ENCODE measurements around the gene DNAJB13. TPM values are rescaled to one million over a fixed set of nuclear protein-coding genes. Genes with fewer than 3 reads are reported as not detected.

Gene DNAJB13
- total and polyA plus RNA-seq, 2 of the 13 experiments (the other 11 are each of a cell fraction or from before 2014, with no cell fraction given): 2.3 TPM; not detected in 1

DNA sequence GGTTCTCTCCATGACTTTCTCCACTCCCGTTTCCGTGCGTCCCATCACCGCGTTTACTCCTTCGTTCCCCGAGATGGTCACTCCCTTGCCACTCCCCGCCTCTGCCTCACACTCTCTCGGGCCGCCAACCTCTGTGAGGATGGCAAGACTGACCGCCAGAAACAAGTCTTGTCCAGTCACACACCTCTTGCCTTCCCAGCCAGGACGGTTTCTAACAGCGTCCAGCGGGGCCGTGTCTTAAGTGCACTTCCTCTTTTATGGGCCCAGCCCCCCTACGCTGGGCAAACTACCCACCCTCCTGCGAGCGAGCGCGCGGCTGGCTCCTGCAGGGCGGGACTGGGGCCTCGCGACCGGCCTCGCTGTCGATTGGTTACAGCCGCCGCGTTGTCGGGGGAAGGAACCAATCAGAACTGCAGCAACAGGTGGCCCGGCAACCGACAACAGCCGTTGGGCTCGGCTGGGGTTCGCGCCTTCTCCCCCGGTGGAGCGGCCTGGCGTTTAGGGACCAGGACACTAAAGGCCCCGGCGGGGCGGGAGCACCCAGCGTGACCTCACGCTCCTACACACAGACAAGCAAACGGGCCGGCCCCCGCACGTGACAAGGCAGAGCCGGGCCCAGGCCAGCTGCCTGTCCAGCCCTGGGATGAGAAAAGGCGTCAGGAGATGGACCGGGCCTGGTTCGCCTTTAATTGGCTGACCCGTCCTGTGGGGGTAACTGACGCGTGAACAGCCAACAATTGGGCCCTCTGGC lies 32.3 kb downstream of the DNAJB13 start (continued):
- no peak for TF ChIP-seq AKAP8 (CRISPR knock-in tag; IDR thresholded peaks at IDR 0.05)
- TF ChIP-seq, protein P1, sequence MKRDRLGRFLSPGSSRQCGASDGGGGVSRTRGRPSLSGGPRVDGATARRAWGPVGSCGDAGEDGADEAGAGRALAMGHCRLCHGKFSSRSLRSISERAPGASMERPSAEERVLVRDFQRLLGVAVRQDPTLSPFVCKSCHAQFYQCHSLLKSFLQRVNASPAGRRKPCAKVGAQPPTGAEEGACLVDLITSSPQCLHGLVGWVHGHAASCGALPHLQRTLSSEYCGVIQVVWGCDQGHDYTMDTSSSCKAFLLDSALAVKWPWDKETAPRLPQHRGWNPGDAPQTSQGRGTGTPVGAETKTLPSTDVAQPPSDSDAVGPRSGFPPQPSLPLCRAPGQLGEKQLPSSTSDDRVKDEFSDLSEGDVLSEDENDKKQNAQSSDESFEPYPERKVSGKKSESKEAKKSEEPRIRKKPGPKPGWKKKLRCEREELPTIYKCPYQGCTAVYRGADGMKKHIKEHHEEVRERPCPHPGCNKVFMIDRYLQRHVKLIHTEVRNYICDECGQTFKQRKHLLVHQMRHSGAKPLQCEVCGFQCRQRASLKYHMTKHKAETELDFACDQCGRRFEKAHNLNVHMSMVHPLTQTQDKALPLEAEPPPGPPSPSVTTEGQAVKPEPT (CRISPR knock-in tag; IDR thresholded peaks at IDR 0.05; ENCODE audit: low read depth): peak; percentile 92
- TF ChIP-seq ZNF572 (CRISPR knock-in tag; IDR thresholded peaks at IDR 0.05): no peak
- TF ChIP-seq, protein P2, sequence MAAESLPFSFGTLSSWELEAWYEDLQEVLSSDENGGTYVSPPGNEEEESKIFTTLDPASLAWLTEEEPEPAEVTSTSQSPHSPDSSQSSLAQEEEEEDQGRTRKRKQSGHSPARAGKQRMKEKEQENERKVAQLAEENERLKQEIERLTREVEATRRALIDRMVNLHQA (CRISPR knock-in tag; IDR thresholded peaks at IDR 0.05): no peak
- peak; percentile 93; the same call in 1 of the 2 replicates for TF ChIP-seq ZNF616 (CRISPR knock-in tag; IDR thresholded peaks at IDR 0.05; ENCODE audit: low read depth)
- peak; percentile 94 for TF ChIP-seq TMF1 (CRISPR knock-in tag; IDR thresholded peaks at IDR 0.05; ENCODE audit: low read depth)
- TF ChIP-seq, protein P3, sequence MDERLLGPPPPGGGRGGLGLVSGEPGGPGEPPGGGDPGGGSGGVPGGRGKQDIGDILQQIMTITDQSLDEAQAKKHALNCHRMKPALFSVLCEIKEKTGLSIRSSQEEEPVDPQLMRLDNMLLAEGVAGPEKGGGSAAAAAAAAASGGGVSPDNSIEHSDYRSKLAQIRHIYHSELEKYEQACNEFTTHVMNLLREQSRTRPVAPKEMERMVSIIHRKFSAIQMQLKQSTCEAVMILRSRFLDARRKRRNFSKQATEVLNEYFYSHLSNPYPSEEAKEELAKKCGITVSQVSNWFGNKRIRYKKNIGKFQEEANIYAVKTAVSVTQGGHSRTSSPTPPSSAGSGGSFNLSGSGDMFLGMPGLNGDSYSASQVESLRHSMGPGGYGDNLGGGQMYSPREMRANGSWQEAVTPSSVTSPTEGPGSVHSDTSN (CRISPR knock-in tag; IDR thresholded peaks at IDR 0.05): no peak
- TF ChIP-seq ARNTL (CRISPR knock-in tag; IDR thresholded peaks at IDR 0.05): peak; percentile 95
- peak; percentile 85; the same call in 1 of the 2 replicates for TF ChIP-seq ZNF556 (CRISPR knock-in tag; IDR thresholded peaks at IDR 0.05; ENCODE audit: borderline replicate concordance)
- TF ChIP-seq, protein P4, sequence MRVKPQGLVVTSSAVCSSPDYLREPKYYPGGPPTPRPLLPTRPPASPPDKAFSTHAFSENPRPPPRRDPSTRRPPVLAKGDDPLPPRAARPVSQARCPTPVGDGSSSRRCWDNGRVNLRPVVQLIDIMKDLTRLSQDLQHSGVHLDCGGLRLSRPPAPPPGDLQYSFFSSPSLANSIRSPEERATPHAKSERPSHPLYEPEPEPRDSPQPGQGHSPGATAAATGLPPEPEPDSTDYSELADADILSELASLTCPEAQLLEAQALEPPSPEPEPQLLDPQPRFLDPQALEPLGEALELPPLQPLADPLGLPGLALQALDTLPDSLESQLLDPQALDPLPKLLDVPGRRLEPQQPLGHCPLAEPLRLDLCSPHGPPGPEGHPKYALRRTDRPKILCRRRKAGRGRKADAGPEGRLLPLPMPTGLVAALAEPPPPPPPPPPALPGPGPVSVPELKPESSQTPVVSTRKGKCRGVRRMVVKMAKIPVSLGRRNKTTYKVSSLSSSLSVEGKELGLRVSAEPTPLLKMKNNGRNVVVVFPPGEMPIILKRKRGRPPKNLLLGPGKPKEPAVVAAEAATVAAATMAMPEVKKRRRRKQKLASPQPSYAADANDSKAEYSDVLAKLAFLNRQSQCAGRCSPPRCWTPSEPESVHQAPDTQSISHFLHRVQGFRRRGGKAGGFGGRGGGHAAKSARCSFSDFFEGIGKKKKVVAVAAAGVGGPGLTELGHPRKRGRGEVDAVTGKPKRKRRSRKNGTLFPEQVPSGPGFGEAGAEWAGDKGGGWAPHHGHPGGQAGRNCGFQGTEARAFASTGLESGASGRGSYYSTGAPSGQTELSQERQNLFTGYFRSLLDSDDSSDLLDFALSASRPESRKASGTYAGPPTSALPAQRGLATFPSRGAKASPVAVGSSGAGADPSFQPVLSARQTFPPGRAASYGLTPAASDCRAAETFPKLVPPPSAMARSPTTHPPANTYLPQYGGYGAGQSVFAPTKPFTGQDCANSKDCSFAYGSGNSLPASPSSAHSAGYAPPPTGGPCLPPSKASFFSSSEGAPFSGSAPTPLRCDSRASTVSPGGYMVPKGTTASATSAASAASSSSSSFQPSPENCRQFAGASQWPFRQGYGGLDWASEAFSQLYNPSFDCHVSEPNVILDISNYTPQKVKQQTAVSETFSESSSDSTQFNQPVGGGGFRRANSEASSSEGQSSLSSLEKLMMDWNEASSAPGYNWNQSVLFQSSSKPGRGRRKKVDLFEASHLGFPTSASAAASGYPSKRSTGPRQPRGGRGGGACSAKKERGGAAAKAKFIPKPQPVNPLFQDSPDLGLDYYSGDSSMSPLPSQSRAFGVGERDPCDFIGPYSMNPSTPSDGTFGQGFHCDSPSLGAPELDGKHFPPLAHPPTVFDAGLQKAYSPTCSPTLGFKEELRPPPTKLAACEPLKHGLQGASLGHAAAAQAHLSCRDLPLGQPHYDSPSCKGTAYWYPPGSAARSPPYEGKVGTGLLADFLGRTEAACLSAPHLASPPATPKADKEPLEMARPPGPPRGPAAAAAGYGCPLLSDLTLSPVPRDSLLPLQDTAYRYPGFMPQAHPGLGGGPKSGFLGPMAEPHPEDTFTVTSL (CRISPR knock-in tag; IDR thresholded peaks at IDR 0.05; ENCODE audit: borderline replicate concordance): peak; percentile 47; the same call in 1 of the 2 replicates
- peak; percentile 89; the same call in 1 of the 2 replicates for TF ChIP-seq IRX3 (CRISPR knock-in tag; IDR thresholded peaks at IDR 0.05; ENCODE audit: borderline replicate concordance, low read depth)
- TF ChIP-seq KLF13 (CRISPR knock-in tag; IDR thresholded peaks at IDR 0.05): no peak
- TF ChIP-seq HOXA9 (CRISPR knock-in tag; IDR thresholded peaks at IDR 0.05; ENCODE audit: borderline replicate concordance): no peak; the same call in 1 of the 2 replicates
- TF ChIP-seq NAIF1 (CRISPR knock-in tag; IDR thresholded peaks at IDR 0.05; ENCODE audit: borderline replicate concordance): peak; percentile 88
- TF ChIP-seq NR2C2 (CRISPR knock-in tag; IDR thresholded peaks at IDR 0.05; ENCODE audit: borderline replicate concordance): peak; percentile 92
- TF ChIP-seq BRCA1 (CRISPR knock-in tag; IDR thresholded peaks at IDR 0.05): peak; percentile 80
- no peak for TF ChIP-seq NFE2 (CRISPR knock-in tag; IDR thresholded peaks at IDR 0.05)
- TF ChIP-seq, protein P5, sequence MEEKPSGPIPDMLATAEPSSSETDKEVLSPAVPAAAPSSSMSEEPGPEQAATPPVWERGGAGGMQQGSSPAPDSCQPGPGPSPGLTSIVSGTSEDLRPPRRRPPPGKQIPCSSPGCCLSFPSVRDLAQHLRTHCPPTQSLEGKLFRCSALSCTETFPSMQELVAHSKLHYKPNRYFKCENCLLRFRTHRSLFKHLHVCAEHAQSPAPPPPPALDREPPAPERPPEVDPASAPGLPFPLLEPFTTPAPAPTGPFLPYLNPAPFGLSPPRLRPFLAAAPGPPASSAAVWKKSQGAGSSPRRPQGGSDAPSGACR (CRISPR knock-in tag; IDR thresholded peaks at IDR 0.05): peak; percentile 86

Measured in HepG2 (cell line).